SW 1271 (cell line): ENCODE data around the gene DHRSX.
"Not testable (repeated sequence)": the region's sequence is repeated elsewhere in the genome, so short reads cannot be mapped to it uniquely, and the experiment has no call there.

Experiments
- DNase-seq, 2 experiments: peaks; one replicate each; lab custom pipeline; 2025; lab: John Stamatoyannopoulos, UW

DHRSX gene

GRCh38 chrX:2500803-2501558 is at the start of gene DHRSX, which contains the start of gene ZBED1:
TSS of gene DHRSX (minus strand) at chrX:2500976. CDS start at chrX:2500925, 51 bp downstream.
TSS of gene ZBED1 (minus strand) at chrX:2500976. CDS start at chrX:2490719, 10,257 bp downstream.
- DNase-seq: no peak

GRCh38 chrX:2549876-2550275 is 49.1 kb upstream of the DHRSX start:
- no peak for DNase-seq

GRCh38 chrX:2548711-2549423 is 48.1 kb upstream of the DHRSX start:
- no peak for DNase-seq

- DNase-seq: no peak
Observed at GRCh38 chrX:2547736-2548135, 47.0 kb upstream of the DHRSX start.

GRCh38 chrX:2546496-2546895 is 45.7 kb upstream of the DHRSX start:
- no peak for DNase-seq

- no peak for DNase-seq
Observed at GRCh38 chrX:2545144-2545543, 44.4 kb upstream of the DHRSX start.

- DNase-seq: no peak
Observed at GRCh38 chrX:2542826-2543521, 42.2 kb upstream of the DHRSX start.

GRCh38 chrX:2541603-2542002 is 40.8 kb upstream of the DHRSX start:
- no peak for DNase-seq

- no peak for DNase-seq
Observed at GRCh38 chrX:2540426-2540947, 39.7 kb upstream of the DHRSX start.

- DNase-seq: no peak
Observed at GRCh38 chrX:2539586-2539985, 38.8 kb upstream of the DHRSX start.

GRCh38 chrX:2538031-2538757 is 37.4 kb upstream of the DHRSX start:
- no peak for DNase-seq

GRCh38 chrX:2536974-2537373 is 36.2 kb upstream of the DHRSX start:
- no peak for DNase-seq

GRCh38 chrX:2536141-2536540 is 35.4 kb upstream of the DHRSX start:
- no peak for DNase-seq

- DNase-seq: not testable (repeated sequence)
Observed at GRCh38 chrX:2534261-2535021, 33.7 kb upstream of the DHRSX start.

- DNase-seq: no peak
Observed at GRCh38 chrX:2533424-2533823, 32.6 kb upstream of the DHRSX start.

- no peak for DNase-seq
Observed at GRCh38 chrX:2526390-2526789, 25.6 kb upstream of the DHRSX start.

GRCh38 chrX:2523911-2524310 is 23.1 kb upstream of the DHRSX start:
- no peak for DNase-seq

- no peak for DNase-seq
Observed at GRCh38 chrX:2521927-2522386, 21.2 kb upstream of the DHRSX start.

- no peak for DNase-seq
Observed at GRCh38 chrX:2521092-2521926, 20.5 kb upstream of the DHRSX start.

GRCh38 chrX:2520539-2520938 is 19.8 kb upstream of the DHRSX start:
- no peak for DNase-seq
